Heart left ventricle (tissue), 16 donors: Measurements from ENCODE around the gene NEDD4L. TPM values are rescaled to one million over a fixed set of nuclear protein-coding genes. Genes with fewer than 3 reads are reported as not detected.

Experiments used
- ATAC-seq, 4 donors: fragments of 200-7000 bp; cut with Tn5 transposase; one replicate each; pipeline ENCODE4 v1.9.1; 2020 to 2022; ENCODE audit warnings: moderate library complexity in 4 of 4, mild to moderate bottlenecking in 3 of 4, moderate number of reproducible peaks in 1 of 4
- DNase-seq, 5 donors: peaks; one replicate each; pipeline ENCODE4 v3.0.0-alpha.2; 2020
- H3K27ac ChIP-seq, 12 donors: fragments of 200-600 bp; sonication (generic) in 4 of 12; one replicate each; pipeline versions ENCODE4 v1.5.0 to v1.8.0; 2016 to 2022; ENCODE audit warnings: mild to moderate bottlenecking in 2 of 12
- H3K27me3 ChIP-seq, 9 donors: fragments of 200-600 bp; sonication (generic) in 2 of 9; one replicate each; pipeline versions ENCODE4 v1.5.1 to v1.8.0; 2016 to 2022; ENCODE audit warnings: mild to moderate bottlenecking in 3 of 9
- H3K36me3 ChIP-seq, 9 donors: fragments of 200-600 bp; sonication (generic) in 2 of 9; one replicate each; pipeline versions ENCODE4 v1.5.0 to v1.8.0; 2018 to 2022; ENCODE audit warnings: mild to moderate bottlenecking in 2 of 9
- H3K4me1 ChIP-seq, 12 donors: fragments of 200-600 bp; sonication (generic) in 4 of 12; one replicate each; pipeline versions ENCODE4 v1.5.0 to v1.8.0; 2016 to 2022; ENCODE audit warnings: mild to moderate bottlenecking in 3 of 12
- H3K4me3 ChIP-seq, 12 donors: fragments of 200-600 bp; sonication (generic) in 4 of 12; one replicate each; pipeline versions ENCODE4 v1.5.0 to v1.8.0; 2017 to 2022; ENCODE audit warnings: mild to moderate bottlenecking in 9 of 12, moderate library complexity in 4 of 12
- H3K9me3 ChIP-seq, 12 donors: fragments of 200-600 bp; sonication (generic) in 4 of 12; one replicate each; pipeline versions ENCODE4 v1.5.0 to v1.8.0; 2016 to 2022; ENCODE audit warnings: mild to moderate bottlenecking in 1 of 12
- POLR2A ChIP-seq, 2 donors: fragments of 450-650 bp; IDR thresholded peaks; one replicate each; pipeline ENCODE4 v1.6.1; 2017; ENCODE audit warnings: antibody characterized with exemption in 2 of 2, mild to moderate bottlenecking in 2 of 2, moderate library complexity in 2 of 2
- WGBS, 4 donors: extraction: QIAGEN DNeasy Blood & Tissue Kit in 2 of 4; methylation state at CpG; one replicate each; pipeline versions ENCODE4 v1.1.5 to v1.1.7; 2013 to 2018; 5-methylcytosine and 5-hydroxymethylcytosine counted together
- intact Hi-C, 10 donors: fragments of 100-400 bp; cut with DNase I; formaldehyde crosslinking; loops; one replicate each; pipeline versions ENCODE4 v1.11.1 to v1.14.2; 2022
- polyA plus RNA-seq, 2 donors: library from polyadenylated mRNA; stranded (reverse); fragments of 200-250 nt; gene quantifications; one replicate each; pipeline ENCODE4 v1.2.3, GENCODE V29; 2013
- total RNA-seq, 9 donors: library from RNA; depleted of rRNA in 2 of 9; stranded (reverse); fragments of >200 nt in 2 of 9; fragmentation: NEBNext Ultra II Directional in 3 of 9; extraction: Animal tissue kit (Norgen Biotek cat#: 25700) in 3 of 9; gene quantifications; one replicate each; pipeline versions ENCODE4 v1.1.0 to v1.2.4, GENCODE V29; 2016 to 2023
- TF ChIP-seq, protein P1 (sequence below), 12 donors: fragments of 200-600 bp; sonication (generic) in 4 of 12; IDR thresholded peaks; one replicate each; pipeline versions ENCODE4 v1.5.0 to v1.8.0; 2018 to 2022; ENCODE audit warnings: antibody characterized with exemption in 12 of 12, mild to moderate bottlenecking in 5 of 12
- donor health status: ischemic (EF 13 %, LVEDD 7.1; RV severe dilation, severe dysfunction).
- donor health status: healthy with polysubstance abuse.
- donor health status: DM: no; HTN: yes; CAD: no.
- donor health status: DM: no; HTN: no; CAD: no.
- donor health status: ischemic (EF 25% LVEDD 6.9; RV normal size, moderate dysfunction).
- donor health status: ischemic (EF 25% LVEDD 5.7; RV mildly dilated, moderate dysfunction).
- donor health status: healthy.
- donor health status: DM: yes; HTN: yes; CAD: no.
- donor health status: ischemic (EF 35%, LVEDD 5.7; RV mildly dilated, moderate dysfunction).
- donor health status: nonischemic (EF 11% LVEDD 7.7; RV severe dilation, severe dysfunction).
- donor health status: DM: yes; HTN: yes; CAD: no.
- donor health status: PGD.
- donor health status: ischemic (EF 29% LVEDD 5.4; RV normal size, mild dysfunction).
- donor health status: nonischemic (EF 23%, LVEDD 6.1; RV moderate dilation, normal function).

Gene NEDD4L
- total and polyA plus RNA-seq, 11 donors, result 14.7 to 64.1 (median 51.7) TPM

DNA sequence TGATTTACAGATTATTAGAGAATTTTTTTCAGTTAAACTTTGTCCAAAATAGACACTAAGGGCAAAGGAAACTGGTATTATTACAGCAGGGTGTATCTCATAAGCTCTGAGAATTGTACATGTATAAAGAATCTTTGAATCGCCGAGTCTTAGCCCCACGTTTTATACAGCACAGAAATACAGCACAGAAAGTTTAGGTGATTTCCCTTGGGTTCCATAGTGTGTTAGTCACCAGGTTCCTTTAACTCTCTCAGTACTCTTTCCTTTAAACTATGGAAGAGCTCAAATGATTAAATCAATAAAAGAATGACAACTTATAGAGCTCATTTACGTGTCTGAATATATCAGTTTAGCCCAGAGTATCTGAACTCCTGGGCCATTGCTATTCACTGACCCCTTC is 256.8 kb downstream of the NEDD4L start:
- DNase-seq (no peak), ATAC-seq (no peak)
- peaks cover 0 to 9% (median 0%) of the 10 kb centered on the region in 12 donors for H3K9me3 ChIP-seq
- peaks cover 0 to 68% (median 13%) of the 10 kb centered on the region in 12 donors for H3K4me1 ChIP-seq
- no peaks in the 10 kb centered on the region for H3K36me3 ChIP-seq
- peak overlapping the region in 4 of 12 donors; percentile 0 to 61 (median 9) for H3K27ac ChIP-seq
- 58 to 77% (median 71%) methylated on average over 4 of the region's 4 CpGs for WGBS, 4 donors
- intact Hi-C loops, result loop anchor here in 2 of 10 donors (5.0 to 10.0 kb wide), 2 partner anchors 39 to 46 kb away; no protein-coding TSS in a partner anchor
- no peaks in the 10 kb centered on the region for H3K27me3 ChIP-seq
- H3K4me3 ChIP-seq, result no peak overlapping the region
- no peak for TF ChIP-seq POLR2A (IDR thresholded peaks at IDR 0.05)
- TF ChIP-seq, protein P1, sequence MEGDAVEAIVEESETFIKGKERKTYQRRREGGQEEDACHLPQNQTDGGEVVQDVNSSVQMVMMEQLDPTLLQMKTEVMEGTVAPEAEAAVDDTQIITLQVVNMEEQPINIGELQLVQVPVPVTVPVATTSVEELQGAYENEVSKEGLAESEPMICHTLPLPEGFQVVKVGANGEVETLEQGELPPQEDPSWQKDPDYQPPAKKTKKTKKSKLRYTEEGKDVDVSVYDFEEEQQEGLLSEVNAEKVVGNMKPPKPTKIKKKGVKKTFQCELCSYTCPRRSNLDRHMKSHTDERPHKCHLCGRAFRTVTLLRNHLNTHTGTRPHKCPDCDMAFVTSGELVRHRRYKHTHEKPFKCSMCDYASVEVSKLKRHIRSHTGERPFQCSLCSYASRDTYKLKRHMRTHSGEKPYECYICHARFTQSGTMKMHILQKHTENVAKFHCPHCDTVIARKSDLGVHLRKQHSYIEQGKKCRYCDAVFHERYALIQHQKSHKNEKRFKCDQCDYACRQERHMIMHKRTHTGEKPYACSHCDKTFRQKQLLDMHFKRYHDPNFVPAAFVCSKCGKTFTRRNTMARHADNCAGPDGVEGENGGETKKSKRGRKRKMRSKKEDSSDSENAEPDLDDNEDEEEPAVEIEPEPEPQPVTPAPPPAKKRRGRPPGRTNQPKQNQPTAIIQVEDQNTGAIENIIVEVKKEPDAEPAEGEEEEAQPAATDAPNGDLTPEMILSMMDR (IDR thresholded peaks at IDR 0.05), result no peak

DNA sequence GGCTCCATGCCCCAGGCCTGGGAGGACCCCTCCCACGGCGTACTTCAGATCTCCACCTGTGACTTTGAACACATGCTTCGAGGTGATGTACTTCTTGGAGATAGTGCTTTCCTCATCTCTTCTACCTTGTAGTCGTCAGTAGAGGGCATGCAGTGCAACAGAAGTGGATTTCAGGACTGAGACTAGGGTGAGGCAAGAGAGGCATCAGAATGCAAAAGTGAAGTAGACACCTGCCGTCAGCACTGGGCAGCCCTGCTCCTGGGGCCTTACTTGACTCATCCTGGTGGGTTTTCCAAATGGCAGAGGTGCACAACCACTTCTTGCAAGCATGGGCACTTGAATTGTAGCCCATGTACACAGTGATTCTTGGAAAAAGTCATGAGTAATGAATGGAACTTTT is 258.8 kb downstream of the NEDD4L start:
- H3K4me3 ChIP-seq, result no peak overlapping the region
- 77 to 92% (median 84%) methylated on average over 5 of the region's 5 CpGs for WGBS, 4 donors

DNA sequence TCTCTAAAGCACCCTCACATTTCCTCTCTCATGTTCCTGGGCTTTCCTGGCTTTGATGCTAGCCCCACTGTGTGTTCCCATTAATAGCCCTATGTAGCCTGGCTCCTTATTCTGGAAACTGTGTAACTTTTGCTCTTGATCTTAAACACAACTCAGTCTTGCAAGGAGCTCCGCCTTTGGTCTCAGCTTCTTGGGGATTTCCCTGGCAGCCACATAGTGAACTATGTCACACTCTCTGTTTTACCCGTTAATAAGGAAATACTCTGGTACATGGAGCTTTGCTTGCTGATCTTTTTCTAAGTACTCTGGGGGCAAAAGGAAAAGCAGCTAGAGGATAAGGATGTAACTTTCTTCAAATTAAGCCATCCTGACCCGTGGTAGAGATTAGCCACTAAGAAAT is 259.3 kb downstream of the NEDD4L start:
- no peak for DNase-seq
- Histone ChIP-seq H3K27ac (no peak overlapping the region), H3K9me3 (peaks cover 0 to 11% (median 0%) of the 10 kb centered on the region in 12 donors), H3K4me3 (no peak overlapping the region), H3K36me3 (no peaks in the 10 kb centered on the region), H3K27me3 (no peaks in the 10 kb centered on the region), H3K4me1 (peaks cover 0 to 64% (median 13%) of the 10 kb centered on the region in 12 donors)
- TF ChIP-seq, protein P1 (IDR thresholded peaks at IDR 0.05), result no peak
- TF ChIP-seq POLR2A (IDR thresholded peaks at IDR 0.05), result no peak
- ATAC-seq, result no peak
- 47 to 64% (median 51%) methylated on average over 3 of the region's 3 CpGs for WGBS, 4 donors
- intact Hi-C loops, result loop anchor here in 2 of 10 donors (5.0 to 10.0 kb wide), 2 partner anchors 41 to 49 kb away; no protein-coding TSS in a partner anchor

More for the DNA sequence above, 258.8 kb downstream of the NEDD4L start:
- Histone ChIP-seq H3K36me3 (no peaks in the 10 kb centered on the region), H3K4me1 (peaks cover 0 to 66% (median 13%) of the 10 kb centered on the region in 12 donors), H3K27me3 (no peaks in the 10 kb centered on the region), H3K27ac (no peak overlapping the region), H3K9me3 (peaks cover 0 to 11% (median 0%) of the 10 kb centered on the region in 12 donors)
- intact Hi-C loops, result loop anchor here in 2 of 10 donors (5.0 to 10.0 kb wide), 2 partner anchors 41 to 48 kb away; no protein-coding TSS in a partner anchor
- ATAC-seq (peak in 1 of 4 donors; percentile 21), DNase-seq (no peak)
- TF ChIP-seq, protein P1 (IDR thresholded peaks at IDR 0.05), result no peak
- no peak for TF ChIP-seq POLR2A (IDR thresholded peaks at IDR 0.05)

DNA sequence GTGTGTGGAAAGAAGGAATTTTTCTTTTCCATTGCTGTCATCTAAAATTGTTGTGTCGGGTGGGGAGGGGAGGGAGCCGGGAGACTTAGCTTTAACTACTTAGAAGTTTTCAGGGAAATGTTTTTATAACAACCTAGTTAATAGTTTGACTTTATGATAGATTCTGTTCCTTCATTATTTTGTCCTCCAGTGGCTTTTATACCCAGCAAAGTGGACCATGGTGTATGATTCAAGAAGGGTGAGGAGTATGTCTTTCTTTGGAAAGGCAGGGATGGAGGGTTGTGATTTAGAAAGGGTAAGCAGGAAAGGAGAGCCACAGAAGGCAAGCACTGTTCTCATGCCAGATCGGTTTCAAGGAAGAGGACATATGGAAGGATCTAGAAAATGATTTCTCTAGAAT is 261.8 kb downstream of the NEDD4L start:
- no peak for DNase-seq
- 97 to 99% (median 98%) methylated on average over 3 of the region's 3 CpGs for WGBS, 4 donors
- H3K27me3 ChIP-seq, result no peaks in the 10 kb centered on the region
- peaks cover 0 to 11% (median 0%) of the 10 kb centered on the region in 12 donors for H3K9me3 ChIP-seq
- H3K4me1 ChIP-seq, result peaks cover 0 to 68% (median 19%) of the 10 kb centered on the region in 12 donors
- no peak overlapping the region for H3K4me3 ChIP-seq
- no peak overlapping the region for H3K27ac ChIP-seq
- TF ChIP-seq POLR2A (IDR thresholded peaks at IDR 0.05), result no peak
- TF ChIP-seq, protein P1 (IDR thresholded peaks at IDR 0.05), result no peak
- no peaks in the 10 kb centered on the region for H3K36me3 ChIP-seq
- intact Hi-C loops, result loop anchor here in 2 of 10 donors (5.0 to 10.0 kb wide), 2 partner anchors 33 to 51 kb away; no protein-coding TSS in a partner anchor
- ATAC-seq, result no peak
